ENCODE data around the gene ZMYND8.

Gene ZMYND8

DNA sequence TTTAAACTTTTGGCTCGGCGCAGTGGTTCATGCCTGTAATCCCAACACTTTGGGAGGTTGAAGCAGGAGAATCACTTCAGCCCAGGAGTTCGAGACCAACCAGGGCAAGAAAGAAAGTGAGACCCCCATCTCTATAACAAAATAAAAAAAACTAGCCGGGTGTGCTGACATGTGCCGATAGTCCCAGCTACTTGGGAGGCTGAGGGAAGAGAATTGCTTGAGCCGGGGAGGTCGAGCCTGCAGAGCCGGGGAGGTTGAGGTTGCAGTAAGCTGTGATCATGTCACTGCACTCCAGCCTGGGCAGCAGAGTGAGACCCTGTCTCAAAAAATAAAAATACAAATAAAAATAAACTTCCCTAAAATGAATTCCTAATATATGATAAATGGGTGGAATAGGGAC, 50.4 kb downstream of the ZMYND8 start:
- TF ChIP-seq EZH2phosphoT487 (IDR thresholded peaks at IDR 0.05; ENCODE audit: low read length) (no peak), EZH2 (optimal IDR thresholded peaks at IDR 0.05; ENCODE audit: low read depth, low read length) (no peak)
- TF ChIP-seq, protein P1, sequence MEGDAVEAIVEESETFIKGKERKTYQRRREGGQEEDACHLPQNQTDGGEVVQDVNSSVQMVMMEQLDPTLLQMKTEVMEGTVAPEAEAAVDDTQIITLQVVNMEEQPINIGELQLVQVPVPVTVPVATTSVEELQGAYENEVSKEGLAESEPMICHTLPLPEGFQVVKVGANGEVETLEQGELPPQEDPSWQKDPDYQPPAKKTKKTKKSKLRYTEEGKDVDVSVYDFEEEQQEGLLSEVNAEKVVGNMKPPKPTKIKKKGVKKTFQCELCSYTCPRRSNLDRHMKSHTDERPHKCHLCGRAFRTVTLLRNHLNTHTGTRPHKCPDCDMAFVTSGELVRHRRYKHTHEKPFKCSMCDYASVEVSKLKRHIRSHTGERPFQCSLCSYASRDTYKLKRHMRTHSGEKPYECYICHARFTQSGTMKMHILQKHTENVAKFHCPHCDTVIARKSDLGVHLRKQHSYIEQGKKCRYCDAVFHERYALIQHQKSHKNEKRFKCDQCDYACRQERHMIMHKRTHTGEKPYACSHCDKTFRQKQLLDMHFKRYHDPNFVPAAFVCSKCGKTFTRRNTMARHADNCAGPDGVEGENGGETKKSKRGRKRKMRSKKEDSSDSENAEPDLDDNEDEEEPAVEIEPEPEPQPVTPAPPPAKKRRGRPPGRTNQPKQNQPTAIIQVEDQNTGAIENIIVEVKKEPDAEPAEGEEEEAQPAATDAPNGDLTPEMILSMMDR (IDR thresholded peaks at IDR 0.05; ENCODE audit: low read length) = no peak
- H2AFZ ChIP-seq (ENCODE audit: low read length) = no peak overlapping the region
- H3K27me3 ChIP-seq (replicated peaks; ENCODE audit: insufficient read depth, low read length) = no peaks in the 10 kb centered on the region
- no peak overlapping the region for H3K4me3 ChIP-seq (ENCODE audit: low read length)
- H3K4me2 ChIP-seq (ENCODE audit: low read depth, low read length) = no peak overlapping the region
- peaks cover 5% of the 10 kb centered on the region; the same call in 1 of the 2 replicates for H4K20me1 ChIP-seq (ENCODE audit: insufficient read depth, low read length)
- H3F3A ChIP-seq (ENCODE audit: insufficient read depth, low read length) = no peaks in the 10 kb centered on the region
- H3K36me3 ChIP-seq (replicated peaks; ENCODE audit: insufficient read depth, low read length) = peaks cover 3% of the 10 kb centered on the region; the same call in 1 of the 2 replicates
- H3K79me2 ChIP-seq (ENCODE audit: low read length) = peaks cover 93% of the 10 kb centered on the region
- H3K27ac ChIP-seq (ENCODE audit: low read length) = no peak overlapping the region
- no peak overlapping the region for H3K9ac ChIP-seq (ENCODE audit: low read length)
- H3K9me3 ChIP-seq (replicated peaks; ENCODE audit: insufficient read depth, low read length) = no peaks in the 10 kb centered on the region
- DNase-seq = no peak
- H3K9me2 ChIP-seq (replicated peaks; ENCODE audit: insufficient read depth, low read length) = no peaks in the 10 kb centered on the region
- H3K4me1 ChIP-seq (ENCODE audit: low read length) = no peaks in the 10 kb centered on the region

DNA sequence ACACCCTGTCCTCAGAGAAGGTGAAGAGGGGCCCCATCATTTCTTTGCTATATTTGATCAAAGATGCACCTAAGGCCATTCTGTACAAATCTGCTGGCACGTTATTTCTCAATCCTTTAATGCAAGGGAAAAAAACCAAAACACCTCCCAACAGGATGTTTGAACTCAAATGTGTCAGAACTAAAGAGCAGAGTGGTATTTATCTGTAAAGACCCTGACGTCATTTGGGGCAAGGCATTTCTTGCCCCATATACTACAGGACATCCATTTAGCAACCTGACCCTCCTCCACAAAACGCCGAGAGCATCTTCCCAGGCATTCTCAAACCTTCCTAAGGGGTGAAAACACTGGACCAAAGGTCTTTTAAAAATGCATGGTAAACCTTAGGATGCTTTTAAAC, 50.8 kb downstream of the ZMYND8 start:
- no peak overlapping the region for H2AFZ ChIP-seq (ENCODE audit: low read length)
- H4K20me1 ChIP-seq (ENCODE audit: insufficient read depth, low read length) = 0 out of 2 replicates have a peak, but pooled peaks cover 4% of the 10 kb centered on the region
- no peaks in the 10 kb centered on the region for H3F3A ChIP-seq (ENCODE audit: insufficient read depth, low read length)
- TF ChIP-seq EZH2phosphoT487 (IDR thresholded peaks at IDR 0.05; ENCODE audit: low read length) (no peak), EZH2 (optimal IDR thresholded peaks at IDR 0.05; ENCODE audit: low read depth, low read length) (no peak)
- TF ChIP-seq, protein P1 (IDR thresholded peaks at IDR 0.05; ENCODE audit: low read length) = no peak
- H3K9ac ChIP-seq (ENCODE audit: low read length) = no peak overlapping the region
- no peak overlapping the region for H3K27ac ChIP-seq (ENCODE audit: low read length)
- DNase-seq = no peak
- H3K9me3 ChIP-seq (replicated peaks; ENCODE audit: insufficient read depth, low read length) = no peaks in the 10 kb centered on the region
- H3K4me2 ChIP-seq (ENCODE audit: low read depth, low read length) = no peak overlapping the region
- peaks cover 2% of the 10 kb centered on the region; the same call in 1 of the 2 replicates for H3K36me3 ChIP-seq (replicated peaks; ENCODE audit: insufficient read depth, low read length)
- no peak overlapping the region for H3K4me3 ChIP-seq (ENCODE audit: low read length)
- H3K79me2 ChIP-seq (ENCODE audit: low read length) = peaks cover 93% of the 10 kb centered on the region
- H3K9me2 ChIP-seq (replicated peaks; ENCODE audit: insufficient read depth, low read length) = no peaks in the 10 kb centered on the region
- H3K27me3 ChIP-seq (replicated peaks; ENCODE audit: insufficient read depth, low read length) = no peaks in the 10 kb centered on the region
- H3K4me1 ChIP-seq (ENCODE audit: low read length) = no peaks in the 10 kb centered on the region

GRCh38 chr20:47304287-47304686, 52.2 kb downstream of the ZMYND8 start:
- Histone ChIP-seq H3K4me1 (ENCODE audit: low read length) (no peaks in the 10 kb centered on the region), H2AFZ (ENCODE audit: low read length) (no peak overlapping the region), H3K27ac (ENCODE audit: low read length) (no peak overlapping the region), H3K36me3 (replicated peaks; ENCODE audit: insufficient read depth, low read length) (peaks cover 2% of the 10 kb centered on the region; the same call in 1 of the 2 replicates), H3K4me3 (ENCODE audit: low read length) (no peak overlapping the region), H3K9me3 (replicated peaks; ENCODE audit: insufficient read depth, low read length) (no peaks in the 10 kb centered on the region), H3K9ac (ENCODE audit: low read length) (no peak overlapping the region), H3K4me2 (ENCODE audit: low read depth, low read length) (no peak overlapping the region), H3K79me2 (ENCODE audit: low read length) (peaks cover 93% of the 10 kb centered on the region), H3K9me2 (replicated peaks; ENCODE audit: insufficient read depth, low read length) (no peaks in the 10 kb centered on the region), H3K27me3 (replicated peaks; ENCODE audit: insufficient read depth, low read length) (no peaks in the 10 kb centered on the region), H4K20me1 (ENCODE audit: insufficient read depth, low read length) (no peaks in the 10 kb centered on the region), H3F3A (ENCODE audit: insufficient read depth, low read length) (no peaks in the 10 kb centered on the region)
- DNase-seq = no peak
- TF ChIP-seq EZH2phosphoT487 (IDR thresholded peaks at IDR 0.05; ENCODE audit: low read length) = no peak
- TF ChIP-seq, protein P1 (IDR thresholded peaks at IDR 0.05; ENCODE audit: low read length) = no peak
- TF ChIP-seq EZH2 (optimal IDR thresholded peaks at IDR 0.05; ENCODE audit: low read depth, low read length) = no peak
